ENCODE measurements around the gene C1orf159.
A peak's percentile ranks its signal among the peaks of the same experiment; 100 is the strongest.
"Not testable (repeated sequence)": the region's sequence is repeated elsewhere in the genome, so short reads cannot be mapped to it uniquely, and the experiment has no call there.

C1orf159 gene

GRCh38 chr1:1115786-1116700 is at the start of gene C1orf159:
Gene C1orf159 (minus strand): TSS chr1:1116089. CDS start chr1:1091543, 24,546 bp downstream.
- peak; percentile 97 for DNase-seq (ENCODE audit: low read depth)

- no peak for DNase-seq (ENCODE audit: low read depth)
These were observed 49.6 kb upstream of the C1orf159 start for GRCh38 chr1:1165485-1165884.

DNA sequence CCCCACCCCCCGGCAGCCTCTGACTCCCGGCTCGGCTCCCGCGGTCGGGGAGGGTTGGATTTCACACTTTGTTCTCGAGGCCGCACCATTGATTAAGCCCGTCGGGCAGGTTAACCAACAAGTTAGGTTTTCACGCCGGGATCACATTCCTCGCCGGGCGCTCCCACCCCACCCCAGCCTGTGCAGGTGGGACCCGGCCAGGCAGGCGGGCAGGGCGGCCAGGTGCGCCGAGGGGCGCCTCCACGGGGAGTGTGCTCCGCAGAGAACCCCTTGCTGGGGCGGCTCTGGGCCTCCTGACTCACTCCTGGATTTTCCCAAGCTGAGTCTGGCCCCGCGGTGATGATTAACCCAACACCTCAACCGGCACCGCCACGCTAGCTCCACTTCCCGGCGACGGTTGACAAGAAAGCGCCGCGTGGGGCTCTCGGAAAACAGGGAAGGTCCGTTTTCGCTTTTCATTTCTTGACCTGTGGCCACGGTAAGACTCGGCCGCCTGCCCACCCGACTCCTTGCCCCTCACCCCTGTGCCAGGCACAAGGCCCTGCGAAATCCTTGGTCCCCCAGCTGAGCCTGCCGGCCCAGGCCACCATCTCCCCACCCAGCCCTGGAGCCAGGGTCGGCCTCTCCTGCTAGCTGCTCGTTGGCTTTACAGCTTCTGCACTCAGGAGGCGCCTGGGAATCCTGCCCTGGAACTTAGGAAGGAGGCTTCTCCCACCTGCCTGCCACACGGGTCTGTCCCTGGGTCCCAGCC is 49.0 kb upstream of the C1orf159 start:
- DNase-seq (ENCODE audit: low read depth) = no peak

DNA sequence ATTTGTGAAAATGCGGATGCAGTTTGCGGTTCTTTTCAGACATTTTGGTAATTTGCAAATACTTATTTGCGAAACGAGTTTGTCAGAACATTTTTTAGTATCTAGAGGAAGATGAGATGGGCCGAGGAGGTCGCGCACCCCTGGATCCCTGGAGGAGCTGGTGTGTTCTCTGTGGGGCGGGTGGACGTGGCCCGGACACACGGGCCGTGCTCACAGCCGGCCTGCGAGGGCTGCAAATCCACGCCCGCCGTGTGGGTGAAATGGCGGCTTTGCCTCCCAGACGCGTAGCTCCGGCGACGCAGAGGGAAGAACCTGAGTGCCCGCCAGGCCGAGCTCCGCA is 48.4 kb upstream of the C1orf159 start:
- DNase-seq (ENCODE audit: low read depth) = no peak

- no peak for DNase-seq (ENCODE audit: low read depth)
These were observed 47.7 kb upstream of the C1orf159 start for GRCh38 chr1:1163538-1164070.

- DNase-seq (ENCODE audit: low read depth) = no peak
These were observed 47.0 kb upstream of the C1orf159 start for GRCh38 chr1:1162597-1163537.

GRCh38 chr1:1161683-1162079 is 45.8 kb upstream of the C1orf159 start:
- DNase-seq (ENCODE audit: low read depth) = no peak

DNA sequence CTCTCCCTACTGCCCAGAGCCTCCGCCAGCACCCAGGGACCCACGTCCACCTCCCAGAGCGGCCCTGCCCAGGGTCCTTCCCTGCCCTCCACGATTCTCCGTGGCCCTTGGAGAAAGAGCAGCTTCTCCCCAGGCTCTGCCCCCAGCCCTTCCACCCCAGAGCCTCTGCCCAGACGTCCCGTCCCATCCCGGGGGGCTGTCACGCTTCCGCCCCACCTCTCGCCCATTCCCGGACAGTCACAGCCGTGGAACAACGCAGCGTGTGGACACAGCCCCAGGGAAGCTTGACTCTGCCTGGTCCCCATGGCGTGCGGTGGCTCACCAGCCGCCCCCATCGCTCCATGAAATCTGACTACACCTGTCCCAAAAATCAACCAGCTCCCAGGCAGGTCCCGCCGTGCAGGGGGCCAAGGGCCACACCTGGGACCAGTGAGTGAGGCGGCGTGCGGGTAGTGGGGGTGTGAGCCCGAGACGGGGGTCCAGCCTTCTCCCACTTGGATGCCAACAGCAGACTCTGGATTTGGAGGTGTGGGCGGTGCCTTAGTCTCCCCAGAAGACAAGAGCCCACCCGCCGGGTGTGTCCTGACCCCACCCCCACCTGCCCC is 45.3 kb upstream of the C1orf159 start:
- no peak for DNase-seq (ENCODE audit: low read depth)

DNA sequence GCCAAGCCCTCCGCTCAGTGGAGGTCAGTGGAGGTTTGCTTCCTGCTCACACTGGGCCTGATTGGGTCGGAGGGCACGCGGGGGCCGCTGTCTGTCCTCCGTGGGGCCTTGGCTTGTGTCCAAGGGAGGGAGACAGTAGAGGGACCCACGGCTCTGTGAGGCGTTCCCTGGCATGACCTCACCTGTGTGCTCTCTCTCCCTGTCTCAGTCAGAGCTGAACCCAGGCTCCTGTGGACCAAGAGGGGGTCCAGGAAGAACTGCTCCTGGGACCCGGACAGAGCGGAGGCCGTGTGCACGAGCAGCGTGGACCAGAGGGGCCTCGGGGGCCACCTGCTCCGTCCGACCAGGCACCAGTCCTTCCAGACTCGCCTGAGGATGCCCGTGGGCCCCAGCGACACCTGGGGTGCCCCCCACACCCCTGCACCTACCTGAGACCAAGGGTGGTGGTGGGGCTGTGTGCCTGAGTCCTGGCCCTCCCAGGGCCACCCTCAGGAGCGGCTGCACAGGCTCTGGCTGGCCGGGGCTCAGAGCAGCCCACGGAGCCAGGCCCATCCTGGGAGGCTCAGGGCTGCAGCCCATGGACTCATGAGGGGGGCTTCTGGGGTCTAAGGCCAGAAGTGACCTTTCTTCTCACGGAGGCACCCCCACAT is 44.5 kb upstream of the C1orf159 start:
- DNase-seq (ENCODE audit: low read depth) = no peak

- DNase-seq (ENCODE audit: low read depth) = no peak
These were observed 42.2 kb upstream of the C1orf159 start for GRCh38 chr1:1157914-1158710.

- DNase-seq (ENCODE audit: low read depth) = peak; percentile 47
These were observed 41.6 kb upstream of the C1orf159 start for GRCh38 chr1:1157426-1157913.

DNA sequence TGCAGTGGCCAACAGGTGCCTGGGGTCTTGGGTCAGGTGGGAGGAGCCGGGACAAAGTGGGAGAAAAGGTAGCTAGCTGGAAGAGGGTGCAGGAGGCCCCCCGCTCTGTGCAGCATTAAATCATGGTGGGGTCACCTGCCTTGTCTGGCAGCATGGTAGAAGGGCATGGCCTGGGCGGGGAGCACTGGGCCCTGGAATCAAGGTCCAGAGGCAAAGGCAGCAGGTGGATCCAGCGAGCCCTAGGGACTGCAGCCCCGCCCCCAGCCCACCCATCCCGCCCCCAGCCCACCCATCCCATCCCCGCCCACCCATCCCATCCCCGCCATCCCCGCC is 41.1 kb upstream of the C1orf159 start:
- DNase-seq (ENCODE audit: low read depth) = no peak

- DNase-seq (ENCODE audit: low read depth) = no peak
These were observed 40.5 kb upstream of the C1orf159 start for GRCh38 chr1:1156140-1157032.

- DNase-seq (ENCODE audit: low read depth) = no peak
These were observed 39.4 kb upstream of the C1orf159 start for GRCh38 chr1:1155258-1155657.

- no peak for DNase-seq (ENCODE audit: low read depth)
These were observed 38.0 kb upstream of the C1orf159 start for GRCh38 chr1:1153874-1154273.

DNA sequence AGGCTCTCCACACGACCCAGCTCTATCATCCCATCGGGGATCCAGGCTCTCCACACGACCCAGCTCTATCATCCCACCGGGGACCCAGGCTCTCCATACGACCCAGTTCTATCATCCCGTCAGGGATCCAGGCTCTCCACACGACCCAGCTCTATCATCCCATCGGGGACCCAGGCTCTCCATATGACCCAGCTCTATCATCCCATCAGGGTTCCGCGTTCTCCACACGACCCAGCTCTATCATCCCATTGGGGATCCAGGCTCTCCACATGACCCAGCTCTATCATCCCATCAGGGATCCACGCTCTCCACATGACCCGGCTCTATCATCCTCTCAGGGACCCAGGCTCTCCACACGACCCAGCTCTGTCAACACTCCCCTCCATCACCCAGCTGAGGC is 37.3 kb upstream of the C1orf159 start:
- DNase-seq (ENCODE audit: low read depth) = not testable (repeated sequence)

GRCh38 chr1:1152431-1152830 is 36.5 kb upstream of the C1orf159 start:
- not testable (repeated sequence) for DNase-seq (ENCODE audit: low read depth)

DNA sequence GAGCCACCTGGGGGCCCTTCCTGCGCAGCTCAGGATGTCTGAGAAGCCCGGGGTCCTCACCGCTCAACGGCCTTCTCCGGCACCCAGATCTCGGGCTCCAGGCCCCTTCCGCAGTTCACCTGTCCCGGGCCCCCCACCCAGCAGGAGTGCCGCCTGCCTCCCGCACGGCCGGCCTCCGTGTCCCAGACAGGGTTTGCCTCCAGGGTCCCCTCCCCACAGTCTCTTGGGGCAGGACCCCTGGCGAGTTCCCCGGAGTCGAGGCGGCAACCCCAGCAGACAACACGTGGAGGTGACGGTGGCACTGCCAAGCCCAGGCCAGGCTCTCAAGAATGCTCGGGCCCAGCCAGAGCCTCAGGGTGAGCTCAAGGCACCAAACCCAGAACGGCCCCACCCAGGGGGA is 35.4 kb upstream of the C1orf159 start:
- no peak for DNase-seq (ENCODE audit: low read depth)

DNA sequence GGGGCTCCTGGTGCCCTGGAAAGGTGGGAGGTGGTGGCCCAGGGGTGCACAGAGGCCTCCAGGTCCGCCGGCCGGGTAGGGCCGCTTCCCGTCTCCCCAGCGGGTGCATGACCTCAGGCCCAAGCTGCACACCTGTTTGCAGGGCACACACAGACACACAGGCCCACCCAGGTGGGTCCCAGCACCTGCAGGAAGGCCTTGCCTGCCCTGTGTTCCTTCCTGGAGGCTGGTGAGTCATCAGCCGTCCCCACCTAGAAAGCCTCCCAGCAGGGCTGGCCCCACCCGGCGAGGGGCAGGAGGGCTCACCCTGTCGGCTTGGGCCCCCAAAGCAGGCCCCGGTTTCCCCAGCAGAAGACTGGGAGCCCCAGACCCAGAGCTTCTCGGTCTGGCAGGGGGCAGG is 34.2 kb upstream of the C1orf159 start:
- DNase-seq (ENCODE audit: low read depth) = no peak

Measured in T-helper 22 cell (primary cell).